ENCODE measurements around the gene KRTAP12-4.
"Not testable (repeated sequence)": the region's sequence is repeated elsewhere in the genome, so short reads cannot be mapped to it uniquely, and the experiment has no call there.

KRTAP12-4 gene

GRCh38 chr21:44695184-44695583 lies 40.7 kb upstream of the KRTAP12-4 start:
- H3K4me3 ChIP-seq (replicated peaks; ENCODE audit: low read depth, low read length), result no peak overlapping the region
- no peak for DNase-seq (ENCODE audit: extremely low read depth, low read depth)
- TF ChIP-seq CTCF (IDR thresholded peaks at IDR 0.05; ENCODE audit: low read depth, low read length, missing control alignments), result no peak

- DNase-seq (ENCODE audit: extremely low read depth, low read depth), result no peak
- H3K4me3 ChIP-seq (replicated peaks; ENCODE audit: low read depth, low read length), result no peak overlapping the region
- no peak for TF ChIP-seq CTCF (IDR thresholded peaks at IDR 0.05; ENCODE audit: low read depth, low read length, missing control alignments)
These were observed 40.3 kb upstream of the KRTAP12-4 start for GRCh38 chr21:44694776-44695175.

- TF ChIP-seq CTCF (IDR thresholded peaks at IDR 0.05; ENCODE audit: low read depth, low read length, missing control alignments), result no peak
- no peak for DNase-seq (ENCODE audit: extremely low read depth, low read depth)
- no peak overlapping the region for H3K4me3 ChIP-seq (replicated peaks; ENCODE audit: low read depth, low read length)
These were observed 38.5 kb upstream of the KRTAP12-4 start for GRCh38 chr21:44692798-44693512.

- no peak for TF ChIP-seq CTCF (IDR thresholded peaks at IDR 0.05; ENCODE audit: low read depth, low read length, missing control alignments)
- no peak for DNase-seq (ENCODE audit: extremely low read depth, low read depth)
- no peak overlapping the region for H3K4me3 ChIP-seq (replicated peaks; ENCODE audit: low read depth, low read length)
These were observed 37.2 kb upstream of the KRTAP12-4 start for GRCh38 chr21:44691686-44692085.

- H3K4me3 ChIP-seq (replicated peaks; ENCODE audit: low read depth, low read length); DNase-seq (ENCODE audit: extremely low read depth, low read depth): not testable (repeated sequence)
These were observed 35.3 kb upstream of the KRTAP12-4 start for GRCh38 chr21:44689740-44690139.

- TF ChIP-seq CTCF (IDR thresholded peaks at IDR 0.05; ENCODE audit: low read depth, low read length, missing control alignments), result no peak
- DNase-seq (ENCODE audit: extremely low read depth, low read depth), result no peak
- H3K4me3 ChIP-seq (replicated peaks; ENCODE audit: low read depth, low read length), result no peak overlapping the region
These were observed 33.2 kb upstream of the KRTAP12-4 start for GRCh38 chr21:44687671-44688070.

GRCh38 chr21:44686843-44687561 lies 32.5 kb upstream of the KRTAP12-4 start:
- H3K4me3 ChIP-seq (replicated peaks; ENCODE audit: low read depth, low read length), result no peak overlapping the region
- DNase-seq (ENCODE audit: extremely low read depth, low read depth), result no peak
- no peak for TF ChIP-seq CTCF (IDR thresholded peaks at IDR 0.05; ENCODE audit: low read depth, low read length, missing control alignments)

Measured in HFF-Myc (cell line).